A673 (cell line): ENCODE data around the gene TRPM3.

ENCODE experiments used
- EZH2 ChIP-seq: fragments of 200-600 bp; sonication (generic); IDR thresholded peaks from 2 replicates; pipeline ENCODE4 v1.6.1; 2017; ENCODE audit warnings: borderline replicate concordance, low read depth, mild to moderate bottlenecking, mixed read lengths, antibody characterized with exemption, low read length; ENCODE audit not compliant: poor library complexity, severe bottlenecking
- TF ChIP-seq, protein P1 (sequence below): fragments of 300-800, 200-600 bp; sonication (generic); conservative IDR thresholded peaks from 2 replicates; pipeline ENCODE4 v1.5.1; 2017; ENCODE audit warnings: low read depth, mild to moderate bottlenecking, antibody characterized with exemption, low read length, moderate library complexity, mixed read lengths

- TF ChIP-seq, protein P1, sequence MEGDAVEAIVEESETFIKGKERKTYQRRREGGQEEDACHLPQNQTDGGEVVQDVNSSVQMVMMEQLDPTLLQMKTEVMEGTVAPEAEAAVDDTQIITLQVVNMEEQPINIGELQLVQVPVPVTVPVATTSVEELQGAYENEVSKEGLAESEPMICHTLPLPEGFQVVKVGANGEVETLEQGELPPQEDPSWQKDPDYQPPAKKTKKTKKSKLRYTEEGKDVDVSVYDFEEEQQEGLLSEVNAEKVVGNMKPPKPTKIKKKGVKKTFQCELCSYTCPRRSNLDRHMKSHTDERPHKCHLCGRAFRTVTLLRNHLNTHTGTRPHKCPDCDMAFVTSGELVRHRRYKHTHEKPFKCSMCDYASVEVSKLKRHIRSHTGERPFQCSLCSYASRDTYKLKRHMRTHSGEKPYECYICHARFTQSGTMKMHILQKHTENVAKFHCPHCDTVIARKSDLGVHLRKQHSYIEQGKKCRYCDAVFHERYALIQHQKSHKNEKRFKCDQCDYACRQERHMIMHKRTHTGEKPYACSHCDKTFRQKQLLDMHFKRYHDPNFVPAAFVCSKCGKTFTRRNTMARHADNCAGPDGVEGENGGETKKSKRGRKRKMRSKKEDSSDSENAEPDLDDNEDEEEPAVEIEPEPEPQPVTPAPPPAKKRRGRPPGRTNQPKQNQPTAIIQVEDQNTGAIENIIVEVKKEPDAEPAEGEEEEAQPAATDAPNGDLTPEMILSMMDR, result no peak
- TF ChIP-seq EZH2, result no peak
Measured at GRCh38 chr9:71122421-71122820, 1.0 kb upstream of the TRPM3 start.
